Omental fat pad (tissue), 4 donors: Measurements from ENCODE around the gene NPM1. TPM values are rescaled to one million over a fixed set of nuclear protein-coding genes. Genes with fewer than 3 reads are reported as not detected.
A peak's percentile ranks its signal among the peaks of the same experiment; 100 is the strongest.

ENCODE experiments used
- ATAC-seq: fragments of 150-250 bp; one replicate; pipeline ENCODE4 v1.9.1; 2016; ENCODE audit warnings: mild to moderate bottlenecking, moderate library complexity; ENCODE audit not compliant: low FRiP score
- DNase-seq: peaks from one replicate; pipeline ENCODE4 v3.0.0-alpha.2; 2019; ENCODE audit warnings: low spot score
- total RNA-seq, 4 donors: library from RNA; depleted of rRNA; stranded (reverse); fragments of >200 nt; gene quantifications; one replicate each; pipeline ENCODE4 v1.1.0, GENCODE V29; 2016
- TF ChIP-seq, protein P1 (sequence below), 3 donors: fragments of 450-650 bp; IDR thresholded peaks; one replicate each; pipeline ENCODE4 v1.5.1; 2016 to 2017; ENCODE audit warnings: antibody characterized with exemption in 3 of 3, mild to moderate bottlenecking in 3 of 3, moderate library complexity in 2 of 3

Gene NPM1
- total RNA-seq, 4 donors from 2014 or later: 384 to 931 (median 640) TPM

DNA sequence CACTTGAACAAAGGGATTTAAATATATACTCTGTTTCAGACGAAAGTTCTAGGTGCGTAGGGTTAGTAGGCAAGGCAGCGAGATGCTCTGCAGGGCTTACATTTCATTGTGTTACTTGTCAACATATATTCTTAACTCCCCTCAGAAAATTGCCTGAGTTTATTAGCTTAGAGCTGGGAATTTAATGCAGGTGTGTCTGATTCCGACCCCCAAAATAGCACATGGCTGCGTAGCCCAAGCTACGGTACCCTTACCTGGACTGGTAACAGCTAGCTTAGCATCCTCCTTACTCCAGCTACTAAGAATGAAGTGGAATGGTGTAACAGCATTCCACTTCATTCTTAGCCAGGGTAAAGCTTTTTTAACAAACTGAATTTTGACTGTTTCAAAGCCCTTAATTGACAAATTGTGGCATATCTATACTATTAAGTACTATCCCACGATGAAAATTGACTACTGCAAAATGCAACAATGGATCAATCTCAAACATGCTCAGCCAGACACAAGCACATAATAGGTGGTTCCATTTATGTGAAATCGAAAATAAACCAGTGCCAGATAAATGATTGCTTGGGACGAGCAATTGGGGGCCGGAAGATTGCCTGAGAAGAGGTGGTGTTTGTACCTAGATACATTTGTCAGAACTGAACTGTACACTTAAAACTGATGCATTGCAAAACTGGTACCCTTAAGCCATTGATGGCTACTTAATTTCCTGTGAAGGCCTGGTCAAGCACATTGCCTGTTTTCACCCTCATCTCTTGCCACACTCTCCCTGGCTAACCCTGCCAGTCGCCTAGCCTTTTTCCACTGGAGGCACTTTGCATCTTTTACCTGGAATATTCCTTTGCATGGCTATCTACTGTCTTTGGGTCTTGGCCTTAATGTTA lies 28.8 kb downstream of the NPM1 start:
- DNase-seq (no peak), ATAC-seq (no peak)
- TF ChIP-seq, protein P1, sequence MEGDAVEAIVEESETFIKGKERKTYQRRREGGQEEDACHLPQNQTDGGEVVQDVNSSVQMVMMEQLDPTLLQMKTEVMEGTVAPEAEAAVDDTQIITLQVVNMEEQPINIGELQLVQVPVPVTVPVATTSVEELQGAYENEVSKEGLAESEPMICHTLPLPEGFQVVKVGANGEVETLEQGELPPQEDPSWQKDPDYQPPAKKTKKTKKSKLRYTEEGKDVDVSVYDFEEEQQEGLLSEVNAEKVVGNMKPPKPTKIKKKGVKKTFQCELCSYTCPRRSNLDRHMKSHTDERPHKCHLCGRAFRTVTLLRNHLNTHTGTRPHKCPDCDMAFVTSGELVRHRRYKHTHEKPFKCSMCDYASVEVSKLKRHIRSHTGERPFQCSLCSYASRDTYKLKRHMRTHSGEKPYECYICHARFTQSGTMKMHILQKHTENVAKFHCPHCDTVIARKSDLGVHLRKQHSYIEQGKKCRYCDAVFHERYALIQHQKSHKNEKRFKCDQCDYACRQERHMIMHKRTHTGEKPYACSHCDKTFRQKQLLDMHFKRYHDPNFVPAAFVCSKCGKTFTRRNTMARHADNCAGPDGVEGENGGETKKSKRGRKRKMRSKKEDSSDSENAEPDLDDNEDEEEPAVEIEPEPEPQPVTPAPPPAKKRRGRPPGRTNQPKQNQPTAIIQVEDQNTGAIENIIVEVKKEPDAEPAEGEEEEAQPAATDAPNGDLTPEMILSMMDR (IDR thresholded peaks at IDR 0.05): no peak

DNA sequence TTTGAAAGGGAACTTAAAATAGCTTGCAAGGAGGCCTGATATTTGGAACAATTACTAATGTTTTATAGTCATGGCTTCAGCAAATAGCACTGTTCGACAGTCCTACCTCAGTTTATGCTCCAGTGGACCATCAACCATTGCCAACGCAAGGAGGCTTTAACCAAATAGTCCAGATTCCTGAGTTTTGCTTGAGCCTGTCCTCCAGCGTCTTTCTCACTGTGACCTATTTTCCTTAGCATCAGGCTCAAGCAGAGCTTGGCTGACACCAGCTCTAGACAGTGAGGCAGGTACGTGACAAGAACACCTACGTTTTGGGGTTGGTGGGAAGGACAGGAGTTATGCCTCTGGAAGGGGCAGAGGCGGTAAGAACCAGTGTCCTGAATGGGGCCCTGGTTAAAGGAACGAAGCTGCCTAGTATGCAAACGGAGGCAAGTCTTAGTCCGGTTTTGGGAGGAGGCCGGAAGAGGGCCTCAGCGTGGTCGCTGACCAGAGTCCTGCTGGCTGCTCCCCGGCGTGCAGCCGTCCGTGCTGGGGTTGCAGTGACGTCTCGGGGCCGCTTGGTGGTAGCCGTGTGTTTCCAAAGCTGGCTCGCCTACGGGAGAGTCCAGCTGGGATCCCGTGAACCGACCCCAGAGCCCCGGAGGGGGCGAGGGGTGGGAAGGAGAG lies 30.8 kb downstream of the NPM1 start:
- TF ChIP-seq, protein P1 (IDR thresholded peaks at IDR 0.05): peak in 2 of 3 donors; percentile 85 to 89
- peak; percentile 78 for ATAC-seq
- DNase-seq: no peak

DNA sequence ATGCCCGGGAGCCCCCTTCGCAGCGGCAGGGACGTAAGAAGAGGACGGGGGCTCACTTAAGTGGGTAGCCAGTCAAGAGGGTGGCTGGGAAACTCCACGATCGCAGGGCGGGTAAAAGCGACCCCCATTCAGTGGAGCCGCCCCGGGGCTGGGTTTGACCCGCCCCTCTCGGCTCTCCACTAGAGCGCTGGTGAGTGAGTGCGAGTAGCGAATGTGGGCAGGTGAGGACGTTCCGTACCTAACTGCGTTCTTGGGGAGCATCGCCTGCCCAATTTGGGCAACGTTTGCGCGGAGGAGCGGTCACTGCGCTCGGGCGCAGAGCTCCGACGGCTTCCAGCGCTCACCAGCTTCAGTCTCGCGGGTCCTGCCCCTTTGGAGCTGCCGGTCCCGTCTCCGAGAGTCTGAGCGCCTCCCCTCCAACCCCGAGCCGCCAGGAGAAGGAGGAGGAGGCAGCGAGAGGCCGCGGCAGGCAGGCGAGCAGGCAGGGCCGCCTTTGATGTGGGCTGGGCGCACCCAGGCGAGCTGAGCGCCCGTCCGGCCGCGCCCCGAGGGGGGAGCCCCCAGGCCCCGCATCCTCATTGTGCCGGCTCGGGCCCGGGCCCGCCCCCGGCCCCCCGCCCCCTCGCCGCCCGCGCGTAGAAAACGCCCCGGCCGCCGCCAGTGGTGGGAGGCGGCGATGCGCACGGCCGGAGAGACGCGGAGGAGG lies 31.5 kb downstream of the NPM1 start, which contains the start of gene FGF18:
Gene FGF18 (plus strand): TSS at position 666 of the 706 bp plus-strand sequence. CDS start 553 bp downstream, outside the sequence.
- TF ChIP-seq, protein P1 (IDR thresholded peaks at IDR 0.05): no peak
- DNase-seq (no peak), ATAC-seq (peak; percentile 68)

DNA sequence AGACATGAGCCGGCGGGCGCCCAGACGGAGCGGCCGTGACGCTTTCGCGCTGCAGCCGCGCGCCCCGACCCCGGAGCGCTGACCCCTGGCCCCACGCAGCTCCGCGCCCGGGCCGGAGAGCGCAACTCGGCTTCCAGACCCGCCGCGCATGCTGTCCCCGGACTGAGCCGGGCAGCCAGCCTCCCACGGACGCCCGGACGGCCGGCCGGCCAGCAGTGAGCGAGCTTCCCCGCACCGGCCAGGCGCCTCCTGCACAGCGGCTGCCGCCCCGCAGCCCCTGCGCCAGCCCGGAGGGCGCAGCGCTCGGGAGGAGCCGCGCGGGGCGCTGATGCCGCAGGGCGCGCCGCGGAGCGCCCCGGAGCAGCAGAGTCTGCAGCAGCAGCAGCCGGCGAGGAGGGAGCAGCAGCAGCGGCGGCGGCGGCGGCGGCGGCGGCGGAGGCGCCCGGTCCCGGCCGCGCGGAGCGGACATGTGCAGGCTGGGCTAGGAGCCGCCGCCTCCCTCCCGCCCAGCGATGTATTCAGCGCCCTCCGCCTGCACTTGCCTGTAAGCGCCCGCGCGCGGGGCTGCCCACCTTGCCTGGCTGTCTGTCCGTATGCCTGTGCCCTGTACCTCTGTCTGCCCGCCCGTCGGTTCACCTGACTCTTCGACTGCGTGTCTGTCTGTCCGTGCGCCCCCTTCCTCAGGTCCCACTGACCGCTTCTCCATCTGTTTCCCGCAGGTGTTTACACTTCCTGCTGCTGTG lies 32.2 kb downstream of the NPM1 start:
- TF ChIP-seq, protein P1 (IDR thresholded peaks at IDR 0.05): no peak
- ATAC-seq (peak; percentile 23), DNase-seq (no peak)

DNA sequence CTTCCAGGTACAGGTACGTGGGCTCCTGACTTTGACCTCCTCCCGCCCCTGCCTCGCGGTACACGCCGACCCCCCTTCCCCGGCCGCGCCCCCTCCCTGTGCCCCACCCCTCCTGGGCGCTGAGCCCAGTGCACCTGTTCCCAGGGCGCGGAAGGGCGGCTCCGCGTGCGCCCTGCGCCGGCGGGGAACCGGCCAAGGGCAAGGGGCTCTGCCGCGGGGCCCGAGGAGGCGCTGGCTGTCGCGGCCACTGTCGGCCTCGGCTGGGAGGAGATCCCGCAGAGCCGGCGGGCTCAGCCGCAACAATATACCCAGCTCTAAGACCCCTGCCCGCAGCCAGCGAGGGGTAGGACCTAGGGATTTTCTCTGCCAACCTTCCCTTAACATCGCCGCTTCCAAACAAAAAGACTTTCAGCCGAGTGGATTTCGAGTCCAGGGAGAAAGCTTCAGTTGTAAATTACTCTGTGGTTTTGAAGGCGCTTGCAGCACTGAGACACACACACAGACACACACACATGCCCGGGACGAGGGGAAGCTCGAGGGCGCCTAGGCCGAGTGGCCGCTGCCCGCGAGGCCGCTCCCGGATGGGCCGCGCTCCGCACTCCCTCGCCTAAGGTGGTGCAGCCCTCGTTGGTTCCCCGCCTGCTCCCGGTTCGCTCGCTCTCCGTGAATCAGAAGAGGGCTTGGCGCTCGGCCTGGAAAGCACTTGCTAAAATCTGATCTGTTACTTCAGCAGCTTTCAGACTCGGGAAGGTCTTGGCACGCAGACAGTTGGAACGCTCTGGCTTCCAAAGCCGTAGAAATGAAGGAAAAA lies 33.0 kb downstream of the NPM1 start:
- DNase-seq (peak; percentile 62), ATAC-seq (peak; percentile 26)
- TF ChIP-seq, protein P1 (IDR thresholded peaks at IDR 0.05): no peak
